ENCODE measurements around the gene SRM. TPM values are rescaled to one million over a fixed set of nuclear protein-coding genes. Genes with fewer than 3 reads are reported as not detected.

Gene SRM
- total and polyA plus RNA-seq, 2 of the 13 experiments (the other 11 are each of a cell fraction or from before 2014, with no cell fraction given) = 27.9 to 31.8 TPM

- no peak for TF ChIP-seq ZMAT3 (CRISPR knock-in tag; conservative IDR thresholded peaks at IDR 0.05)
- no peak for TF ChIP-seq ZNF326 (CRISPR knock-in tag; IDR thresholded peaks at IDR 0.05; ENCODE audit: borderline replicate concordance)
- no peak for TF ChIP-seq NFYC (CRISPR knock-in tag; IDR thresholded peaks at IDR 0.05)
- no peak; the same call in none of the 2 replicates for TF ChIP-seq PITX1 (CRISPR knock-in tag; IDR thresholded peaks at IDR 0.05)
- TF ChIP-seq ZBTB46 (CRISPR knock-in tag; IDR thresholded peaks at IDR 0.05; ENCODE audit: borderline replicate concordance) = no peak
- peak; percentile 94; the same call in 1 of the 2 replicates for TF ChIP-seq NFKB2 (CRISPR knock-in tag; IDR thresholded peaks at IDR 0.05; ENCODE audit: borderline replicate concordance)
- 0 out of 2 replicates have a peak, but pooled peaks have one; percentile 40 for TF ChIP-seq ZBTB43 (CRISPR knock-in tag; conservative IDR thresholded peaks at IDR 0.05)
- TF ChIP-seq REPIN1 (CRISPR knock-in tag; IDR thresholded peaks at IDR 0.05; ENCODE audit: borderline replicate concordance, low read depth) = no peak
- TF ChIP-seq GTF2F1 (IDR thresholded peaks at IDR 0.05; ENCODE audit: low read length) = no peak
- TF ChIP-seq ARNT (IDR thresholded peaks at IDR 0.05) = no peak
- peak; percentile 79 for TF ChIP-seq RBM39 (IDR thresholded peaks at IDR 0.05; ENCODE audit: low read depth, low read length, poor library complexity, severe bottlenecking)
- TF ChIP-seq, protein P1, sequence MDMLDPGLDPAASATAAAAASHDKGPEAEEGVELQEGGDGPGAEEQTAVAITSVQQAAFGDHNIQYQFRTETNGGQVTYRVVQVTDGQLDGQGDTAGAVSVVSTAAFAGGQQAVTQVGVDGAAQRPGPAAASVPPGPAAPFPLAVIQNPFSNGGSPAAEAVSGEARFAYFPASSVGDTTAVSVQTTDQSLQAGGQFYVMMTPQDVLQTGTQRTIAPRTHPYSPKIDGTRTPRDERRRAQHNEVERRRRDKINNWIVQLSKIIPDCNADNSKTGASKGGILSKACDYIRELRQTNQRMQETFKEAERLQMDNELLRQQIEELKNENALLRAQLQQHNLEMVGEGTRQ (IDR thresholded peaks at IDR 0.05; ENCODE audit: low read depth, low read length) = no peak
- TF ChIP-seq, protein P1 (CRISPR knock-in tag; IDR thresholded peaks at IDR 0.05; ENCODE audit: borderline replicate concordance) = no peak
- TF ChIP-seq MNT (IDR thresholded peaks at IDR 0.05) = no peak
- TF ChIP-seq, protein P2, sequence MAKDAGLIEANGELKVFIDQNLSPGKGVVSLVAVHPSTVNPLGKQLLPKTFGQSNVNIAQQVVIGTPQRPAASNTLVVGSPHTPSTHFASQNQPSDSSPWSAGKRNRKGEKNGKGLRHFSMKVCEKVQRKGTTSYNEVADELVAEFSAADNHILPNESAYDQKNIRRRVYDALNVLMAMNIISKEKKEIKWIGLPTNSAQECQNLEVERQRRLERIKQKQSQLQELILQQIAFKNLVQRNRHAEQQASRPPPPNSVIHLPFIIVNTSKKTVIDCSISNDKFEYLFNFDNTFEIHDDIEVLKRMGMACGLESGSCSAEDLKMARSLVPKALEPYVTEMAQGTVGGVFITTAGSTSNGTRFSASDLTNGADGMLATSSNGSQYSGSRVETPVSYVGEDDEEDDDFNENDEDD (CRISPR knock-in tag; IDR thresholded peaks at IDR 0.05; ENCODE audit: borderline replicate concordance) = no peak
- peak; percentile 84 for TF ChIP-seq ARNT2 (CRISPR knock-in tag; IDR thresholded peaks at IDR 0.05; ENCODE audit: low read depth)
- TF ChIP-seq ZNF564 (CRISPR knock-in tag; IDR thresholded peaks at IDR 0.05) = peak; percentile 50; the same call in 1 of the 2 replicates
- peak; percentile 69; the same call in 1 of the 2 replicates for TF ChIP-seq ZBTB3 (CRISPR knock-in tag; IDR thresholded peaks at IDR 0.05; ENCODE audit: borderline replicate concordance, low read depth)
- TF ChIP-seq MAFK (conservative IDR thresholded peaks at IDR 0.05 in 1 of 2, IDR thresholded peaks at IDR 0.05 in 1 of 2; ENCODE audit: low read length in 2 of 2) = no peak
- TF ChIP-seq ZNF136 (CRISPR knock-in tag; IDR thresholded peaks at IDR 0.05; ENCODE audit: low read depth) = no peak
- TF ChIP-seq POLR2AphosphoS2 (IDR thresholded peaks at IDR 0.05; ENCODE audit: low read depth, low read length) = 0 out of 2 replicates have a peak, but pooled peaks have one; percentile 38
Measured at GRCh38 chr1:11099310-11100148, 39.7 kb upstream of the SRM start, which contains the start of gene EXOSC10 (continued).
